MM.1S (cell line): ENCODE data around the gene NBAS.

Source experiments
- EZH2 ChIP-seq: fragments of 300-600 bp; sonication (generic); optimal IDR thresholded peaks from 2 replicates; pipeline ENCODE3; 2017; ENCODE audit warnings: low read depth, mild to moderate bottlenecking, antibody characterized with exemption, low read length, mixed read lengths
- EZH2phosphoT487 ChIP-seq: fragments of 300-600 bp; sonication (generic); IDR thresholded peaks from 2 replicates; pipeline ENCODE4 v1.6.1; 2018; ENCODE audit warnings: antibody characterized with exemption, low read length
- TF ChIP-seq, protein P1 (sequence below): fragments of 300-600 bp; sonication (generic); IDR thresholded peaks from 2 replicates; pipeline ENCODE4 v1.5.1; 2016; ENCODE audit warnings: antibody characterized with exemption, low read length, mixed read lengths

- TF ChIP-seq EZH2phosphoT487 (no peak), EZH2 (no peak)
- TF ChIP-seq, protein P1, sequence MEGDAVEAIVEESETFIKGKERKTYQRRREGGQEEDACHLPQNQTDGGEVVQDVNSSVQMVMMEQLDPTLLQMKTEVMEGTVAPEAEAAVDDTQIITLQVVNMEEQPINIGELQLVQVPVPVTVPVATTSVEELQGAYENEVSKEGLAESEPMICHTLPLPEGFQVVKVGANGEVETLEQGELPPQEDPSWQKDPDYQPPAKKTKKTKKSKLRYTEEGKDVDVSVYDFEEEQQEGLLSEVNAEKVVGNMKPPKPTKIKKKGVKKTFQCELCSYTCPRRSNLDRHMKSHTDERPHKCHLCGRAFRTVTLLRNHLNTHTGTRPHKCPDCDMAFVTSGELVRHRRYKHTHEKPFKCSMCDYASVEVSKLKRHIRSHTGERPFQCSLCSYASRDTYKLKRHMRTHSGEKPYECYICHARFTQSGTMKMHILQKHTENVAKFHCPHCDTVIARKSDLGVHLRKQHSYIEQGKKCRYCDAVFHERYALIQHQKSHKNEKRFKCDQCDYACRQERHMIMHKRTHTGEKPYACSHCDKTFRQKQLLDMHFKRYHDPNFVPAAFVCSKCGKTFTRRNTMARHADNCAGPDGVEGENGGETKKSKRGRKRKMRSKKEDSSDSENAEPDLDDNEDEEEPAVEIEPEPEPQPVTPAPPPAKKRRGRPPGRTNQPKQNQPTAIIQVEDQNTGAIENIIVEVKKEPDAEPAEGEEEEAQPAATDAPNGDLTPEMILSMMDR = no peak
These were observed 13.8 kb downstream of the NBAS start for GRCh38 chr2:15547115-15547876.
